ENCODE results near the gene LCMT1.

Gene LCMT1

GRCh38 chr16:25212636-25213035, 101.1 kb downstream of the LCMT1 start:
- DNase-seq: no peak

- no peak for DNase-seq
These were observed 102.3 kb downstream of the LCMT1 start for GRCh38 chr16:25213709-25214397.

GRCh38 chr16:25217112-25217511, 105.6 kb downstream of the LCMT1 start:
- DNase-seq: no peak

- no peak for DNase-seq
These were observed 106.4 kb downstream of the LCMT1 start for GRCh38 chr16:25217921-25218320.

- no peak for DNase-seq
These were observed 107.7 kb downstream of the LCMT1 start for GRCh38 chr16:25219070-25219737.

GRCh38 chr16:25222959-25223358, 111.4 kb downstream of the LCMT1 start:
- no peak for DNase-seq

- DNase-seq: no peak
These were observed 112.4 kb downstream of the LCMT1 start for GRCh38 chr16:25223964-25224363.

GRCh38 chr16:25224731-25225319, 113.3 kb downstream of the LCMT1 start:
- no peak for DNase-seq
